ENCODE data around the gene BLVRB.

The BLVRB gene

GRCh38 chr19:40506099-40506498 is 40.6 kb upstream of the BLVRB start:
- Histone ChIP-seq H3K4me1 (ENCODE audit: low read length) (no peaks in the 10 kb centered on the region), H3K36me3 (replicated peaks; ENCODE audit: insufficient read depth, low read length) (no peaks in the 10 kb centered on the region), H3K27ac (ENCODE audit: low read length) (no peak overlapping the region), H3K9me3 (replicated peaks; ENCODE audit: insufficient read depth, low read length) (no peaks in the 10 kb centered on the region), H3K9ac (ENCODE audit: low read length) (no peak overlapping the region), H4K20me1 (ENCODE audit: insufficient read depth, low read length) (no peaks in the 10 kb centered on the region), H3K9me2 (replicated peaks; ENCODE audit: insufficient read depth, low read length) (no peaks in the 10 kb centered on the region), H3K27me3 (replicated peaks; ENCODE audit: insufficient read depth, low read length) (peaks cover 66% of the 10 kb centered on the region), H3K4me3 (ENCODE audit: low read length) (no peak overlapping the region), H3K79me2 (ENCODE audit: low read length) (no peaks in the 10 kb centered on the region), H3F3A (ENCODE audit: insufficient read depth, low read length) (no peaks in the 10 kb centered on the region), H3K4me2 (ENCODE audit: low read depth, low read length) (no peak overlapping the region), H2AFZ (ENCODE audit: low read length) (no peak overlapping the region)
- no peak for TF ChIP-seq EZH2phosphoT487 (IDR thresholded peaks at IDR 0.05; ENCODE audit: low read length)
- TF ChIP-seq EZH2 (optimal IDR thresholded peaks at IDR 0.05; ENCODE audit: low read depth, low read length): no peak
- no peak for TF ChIP-seq CTCF (IDR thresholded peaks at IDR 0.05; ENCODE audit: low read length)
- DNase-seq: no peak

GRCh38 chr19:40503320-40503695 is 37.8 kb upstream of the BLVRB start:
- no peaks in the 10 kb centered on the region for H3K4me1 ChIP-seq (ENCODE audit: low read length)
- TF ChIP-seq EZH2 (optimal IDR thresholded peaks at IDR 0.05; ENCODE audit: low read depth, low read length): no peak
- no peak for TF ChIP-seq CTCF (IDR thresholded peaks at IDR 0.05; ENCODE audit: low read length)
- TF ChIP-seq EZH2phosphoT487 (IDR thresholded peaks at IDR 0.05; ENCODE audit: low read length): no peak
- no peaks in the 10 kb centered on the region for H3K36me3 ChIP-seq (replicated peaks; ENCODE audit: insufficient read depth, low read length)
- H4K20me1 ChIP-seq (ENCODE audit: insufficient read depth, low read length): no peaks in the 10 kb centered on the region
- peaks cover 43% of the 10 kb centered on the region for H3K27me3 ChIP-seq (replicated peaks; ENCODE audit: insufficient read depth, low read length)
- H3K79me2 ChIP-seq (ENCODE audit: low read length): no peaks in the 10 kb centered on the region
- H2AFZ ChIP-seq (ENCODE audit: low read length): no peak overlapping the region
- H3K4me2 ChIP-seq (ENCODE audit: low read depth, low read length): no peak overlapping the region
- H3K9ac ChIP-seq (ENCODE audit: low read length): no peak overlapping the region
- no peaks in the 10 kb centered on the region for H3F3A ChIP-seq (ENCODE audit: insufficient read depth, low read length)
- H3K27ac ChIP-seq (ENCODE audit: low read length): no peak overlapping the region
- H3K9me2 ChIP-seq (replicated peaks; ENCODE audit: insufficient read depth, low read length): no peaks in the 10 kb centered on the region
- no peak for DNase-seq
- H3K9me3 ChIP-seq (replicated peaks; ENCODE audit: insufficient read depth, low read length): no peaks in the 10 kb centered on the region
- H3K4me3 ChIP-seq (ENCODE audit: low read length): no peak overlapping the region

GRCh38 chr19:40502647-40503319 is 37.2 kb upstream of the BLVRB start:
- Histone ChIP-seq H3F3A (ENCODE audit: insufficient read depth, low read length) (no peaks in the 10 kb centered on the region), H3K9me2 (replicated peaks; ENCODE audit: insufficient read depth, low read length) (no peaks in the 10 kb centered on the region), H3K27me3 (replicated peaks; ENCODE audit: insufficient read depth, low read length) (peaks cover 38% of the 10 kb centered on the region), H2AFZ (ENCODE audit: low read length) (no peak overlapping the region), H3K27ac (ENCODE audit: low read length) (no peak overlapping the region), H3K79me2 (ENCODE audit: low read length) (no peaks in the 10 kb centered on the region), H3K4me2 (ENCODE audit: low read depth, low read length) (no peak overlapping the region), H3K4me1 (ENCODE audit: low read length) (no peaks in the 10 kb centered on the region), H3K9ac (ENCODE audit: low read length) (no peak overlapping the region), H4K20me1 (ENCODE audit: insufficient read depth, low read length) (no peaks in the 10 kb centered on the region), H3K4me3 (ENCODE audit: low read length) (no peak overlapping the region), H3K36me3 (replicated peaks; ENCODE audit: insufficient read depth, low read length) (no peaks in the 10 kb centered on the region), H3K9me3 (replicated peaks; ENCODE audit: insufficient read depth, low read length) (no peaks in the 10 kb centered on the region)
- DNase-seq: no peak
- TF ChIP-seq EZH2 (optimal IDR thresholded peaks at IDR 0.05; ENCODE audit: low read depth, low read length) (no peak), CTCF (IDR thresholded peaks at IDR 0.05; ENCODE audit: low read length) (no peak), EZH2phosphoT487 (IDR thresholded peaks at IDR 0.05; ENCODE audit: low read length) (no peak)
